ENCODE measurements around the gene LZTS2.
"Not testable (repeated sequence)": the region's sequence is repeated elsewhere in the genome, so short reads cannot be mapped to it uniquely, and the experiment has no call there.

LZTS2 gene

GRCh38 chr10:101032637-101033224 is 33.1 kb downstream of the LZTS2 start:
- DNase-seq (ENCODE audit: low spot score) = no peak
- peak; percentile 77 for ATAC-seq (ENCODE audit: low read depth)
- H3K36me3 ChIP-seq (ENCODE audit: low read depth) = peaks cover 31% of the 10 kb centered on the region
- no peaks in the 10 kb centered on the region for H3K4me1 ChIP-seq (ENCODE audit: insufficient read depth, poor library complexity, severe bottlenecking)
- H3K4me3 ChIP-seq (ENCODE audit: severe bottlenecking) = peak overlapping the region; percentile 48
- no peaks in the 10 kb centered on the region for H3K27me3 ChIP-seq (ENCODE audit: insufficient read depth, poor library complexity, severe bottlenecking)
- H3K27ac ChIP-seq (ENCODE audit: poor library complexity, severe bottlenecking) = peak overlapping the region; percentile 84
- H3K9me3 ChIP-seq (ENCODE audit: severe bottlenecking) = no peaks in the 10 kb centered on the region
- TF ChIP-seq CTCF (IDR thresholded peaks at IDR 0.05; ENCODE audit: poor library complexity, severe bottlenecking) = no peak

GRCh38 chr10:101033276-101033675 is 33.7 kb downstream of the LZTS2 start:
- peaks cover 36% of the 10 kb centered on the region for H3K36me3 ChIP-seq (ENCODE audit: low read depth)
- H3K4me3 ChIP-seq (ENCODE audit: severe bottlenecking) = peak overlapping the region; percentile 48
- H3K4me1 ChIP-seq (ENCODE audit: insufficient read depth, poor library complexity, severe bottlenecking) = no peaks in the 10 kb centered on the region
- no peak for DNase-seq (ENCODE audit: low spot score)
- no peaks in the 10 kb centered on the region for H3K27me3 ChIP-seq (ENCODE audit: insufficient read depth, poor library complexity, severe bottlenecking)
- H3K27ac ChIP-seq (ENCODE audit: poor library complexity, severe bottlenecking) = peak overlapping the region; percentile 84
- no peak for ATAC-seq (ENCODE audit: low read depth)
- H3K9me3 ChIP-seq (ENCODE audit: severe bottlenecking) = no peaks in the 10 kb centered on the region
- TF ChIP-seq CTCF (IDR thresholded peaks at IDR 0.05; ENCODE audit: poor library complexity, severe bottlenecking) = no peak

GRCh38 chr10:101034404-101034803 is 34.8 kb downstream of the LZTS2 start:
- not testable (repeated sequence) for H3K27me3 ChIP-seq (ENCODE audit: insufficient read depth, poor library complexity, severe bottlenecking); DNase-seq (ENCODE audit: low spot score)

GRCh38 chr10:101035314-101035713 is 35.7 kb downstream of the LZTS2 start:
- H3K36me3 ChIP-seq (ENCODE audit: low read depth) = peaks cover 36% of the 10 kb centered on the region
- H3K9me3 ChIP-seq (ENCODE audit: severe bottlenecking) = no peaks in the 10 kb centered on the region
- ATAC-seq (ENCODE audit: low read depth) (no peak), DNase-seq (ENCODE audit: low spot score) (no peak)
- H3K27ac ChIP-seq (ENCODE audit: poor library complexity, severe bottlenecking) = no peak overlapping the region
- no peak overlapping the region for H3K4me3 ChIP-seq (ENCODE audit: severe bottlenecking)
- H3K27me3 ChIP-seq (ENCODE audit: insufficient read depth, poor library complexity, severe bottlenecking) = no peaks in the 10 kb centered on the region
- TF ChIP-seq CTCF (IDR thresholded peaks at IDR 0.05; ENCODE audit: poor library complexity, severe bottlenecking) = no peak
- H3K4me1 ChIP-seq (ENCODE audit: insufficient read depth, poor library complexity, severe bottlenecking) = no peaks in the 10 kb centered on the region

More at GRCh38 chr10:101034404-101034803, 34.8 kb downstream of the LZTS2 start:
- H3K36me3 ChIP-seq (ENCODE audit: low read depth) = peaks cover 36% of the 10 kb centered on the region
- not testable (repeated sequence) for ATAC-seq (ENCODE audit: low read depth); H3K4me3 ChIP-seq (ENCODE audit: severe bottlenecking); H3K9me3 ChIP-seq (ENCODE audit: severe bottlenecking); H3K27ac ChIP-seq (ENCODE audit: poor library complexity, severe bottlenecking); H3K4me1 ChIP-seq (ENCODE audit: insufficient read depth, poor library complexity, severe bottlenecking)

- H3K4me3 ChIP-seq (ENCODE audit: severe bottlenecking) = no peak overlapping the region
- H3K9me3 ChIP-seq (ENCODE audit: severe bottlenecking) = no peaks in the 10 kb centered on the region
- no peak for TF ChIP-seq CTCF (IDR thresholded peaks at IDR 0.05; ENCODE audit: poor library complexity, severe bottlenecking)
- no peaks in the 10 kb centered on the region for H3K27me3 ChIP-seq (ENCODE audit: insufficient read depth, poor library complexity, severe bottlenecking)
- H3K36me3 ChIP-seq (ENCODE audit: low read depth) = peaks cover 36% of the 10 kb centered on the region
- no peaks in the 10 kb centered on the region for H3K4me1 ChIP-seq (ENCODE audit: insufficient read depth, poor library complexity, severe bottlenecking)
- H3K27ac ChIP-seq (ENCODE audit: poor library complexity, severe bottlenecking) = no peak overlapping the region
- no peak for DNase-seq (ENCODE audit: low spot score)
- ATAC-seq (ENCODE audit: low read depth) = no peak
These were observed 36.5 kb downstream of the LZTS2 start for GRCh38 chr10:101035916-101036702.

All from RWPE2 (cell line).